Lower lobe of right lung (tissue), 2 donors: ENCODE measurements around the gene ACBD4. TPM values are rescaled to one million over a fixed set of nuclear protein-coding genes. Genes with fewer than 3 reads are reported as not detected.
A peak's percentile ranks its signal among the peaks of the same experiment; 100 is the strongest.

Source experiments
- ATAC-seq, 2 donors: fragments of 200-7000 bp; cut with Tn5 transposase; one replicate each; pipeline ENCODE4 v1.9.1; 2020 to 2022; ENCODE audit warnings: mild to moderate bottlenecking in 2 of 2, moderate library complexity in 2 of 2
- DNase-seq: peaks from one replicate; pipeline ENCODE4 v3.0.0-alpha.2; 2020
- H3K27ac ChIP-seq: fragments of 200-600 bp; one replicate; pipeline ENCODE4 v1.8.0; 2022
- H3K27me3 ChIP-seq: fragments of 200-600 bp; one replicate; pipeline ENCODE4 v1.8.0; 2022; ENCODE audit warnings: low read depth
- H3K36me3 ChIP-seq: fragments of 200-600 bp; one replicate; pipeline ENCODE4 v1.8.0; 2022; ENCODE audit warnings: mild to moderate bottlenecking
- H3K4me1 ChIP-seq: fragments of 200-600 bp; one replicate; pipeline ENCODE4 v1.8.0; 2022
- H3K4me3 ChIP-seq: fragments of 200-600 bp; one replicate; pipeline ENCODE4 v1.8.0; 2022; ENCODE audit warnings: mild to moderate bottlenecking
- H3K9me3 ChIP-seq: fragments of 200-600 bp; one replicate; pipeline ENCODE4 v1.8.0; 2022
- CTCF ChIP-seq: fragments of 200-600 bp; IDR thresholded peaks from one replicate; pipeline ENCODE4 v1.8.0; 2022; ENCODE audit warnings: antibody characterized with exemption, mild to moderate bottlenecking
- intact Hi-C: fragments of 100-400 bp; cut with DNase I; formaldehyde crosslinking; loops from one replicate; pipeline ENCODE4 v1.11.0; 2022
- total RNA-seq: library from RNA; stranded (reverse); fragmentation: NEBNext Ultra II Directional; extraction: Animal tissue kit (Norgen Biotek cat#: 25700); gene quantifications from one replicate; pipeline ENCODE4 v1.2.1, GENCODE V29; 2021
- donor health status: DM: no; HTN: yes; CAD: no; lungs with severe emphysema.

ACBD4 gene
- total RNA-seq, 1 donor from 2014 or later, result 16.6 TPM

GRCh38 chr17:45143094-45143670 is 7.7 kb downstream of the ACBD4 start:
- peaks cover 3% of the 10 kb centered on the region for H3K36me3 ChIP-seq
- H3K9me3 ChIP-seq, result no peaks in the 10 kb centered on the region
- peak overlapping the region; percentile 85 for H3K27ac ChIP-seq
- no peaks in the 10 kb centered on the region for H3K27me3 ChIP-seq
- H3K4me1 ChIP-seq, result peaks cover 25% of the 10 kb centered on the region
- no peak for TF ChIP-seq CTCF
- H3K4me3 ChIP-seq, result peak overlapping the region; percentile 58
- ATAC-seq (no peak), DNase-seq (no peak)
- intact Hi-C loops, result no loop called here

GRCh38 chr17:45143767-45144198 is 8.3 kb downstream of the ACBD4 start:
- ATAC-seq (no peak), DNase-seq (peak; percentile 78)
- no peaks in the 10 kb centered on the region for H3K36me3 ChIP-seq
- H3K27ac ChIP-seq, result peak overlapping the region; percentile 85
- no peaks in the 10 kb centered on the region for H3K27me3 ChIP-seq
- peak overlapping the region; percentile 58 for H3K4me3 ChIP-seq
- no peak for TF ChIP-seq CTCF
- H3K9me3 ChIP-seq, result no peaks in the 10 kb centered on the region
- H3K4me1 ChIP-seq, result peaks cover 25% of the 10 kb centered on the region
- intact Hi-C loops, result no loop called here

GRCh38 chr17:45144199-45145034 is 8.9 kb downstream of the ACBD4 start:
- Histone ChIP-seq H3K36me3 (no peaks in the 10 kb centered on the region), H3K9me3 (no peaks in the 10 kb centered on the region), H3K27ac (peak overlapping the region; percentile 85), H3K4me3 (peak overlapping the region; percentile 58), H3K27me3 (no peaks in the 10 kb centered on the region), H3K4me1 (peaks cover 25% of the 10 kb centered on the region)
- DNase-seq (peak; percentile 66), ATAC-seq (peak; percentile 10 to 11)
- intact Hi-C loops, result no loop called here
- no peak for TF ChIP-seq CTCF

GRCh38 chr17:45145035-45145389 is 9.5 kb downstream of the ACBD4 start:
- intact Hi-C loops, result no loop called here
- H3K9me3 ChIP-seq, result no peaks in the 10 kb centered on the region
- peaks cover 25% of the 10 kb centered on the region for H3K4me1 ChIP-seq
- no peak for TF ChIP-seq CTCF
- no peaks in the 10 kb centered on the region for H3K36me3 ChIP-seq
- H3K27me3 ChIP-seq, result no peaks in the 10 kb centered on the region
- no peak for DNase-seq
- peak overlapping the region; percentile 58 for H3K4me3 ChIP-seq
- peak overlapping the region; percentile 85 for H3K27ac ChIP-seq
- no peak for ATAC-seq

GRCh38 chr17:45146166-45146565 is 10.7 kb downstream of the ACBD4 start:
- no peaks in the 10 kb centered on the region for H3K9me3 ChIP-seq
- H3K4me3 ChIP-seq, result no peak overlapping the region
- ATAC-seq (no peak), DNase-seq (no peak)
- H3K4me1 ChIP-seq, result peaks cover 37% of the 10 kb centered on the region
- TF ChIP-seq CTCF, result no peak
- no peaks in the 10 kb centered on the region for H3K27me3 ChIP-seq
- H3K27ac ChIP-seq, result peak overlapping the region; percentile 98
- no peaks in the 10 kb centered on the region for H3K36me3 ChIP-seq
- intact Hi-C loops, result no loop called here
